ENCODE data around the gene SLC30A7.
"Not testable (repeated sequence)": the region's sequence is repeated elsewhere in the genome, so short reads cannot be mapped to it uniquely, and the experiment has no call there.

Gene SLC30A7

DNA sequence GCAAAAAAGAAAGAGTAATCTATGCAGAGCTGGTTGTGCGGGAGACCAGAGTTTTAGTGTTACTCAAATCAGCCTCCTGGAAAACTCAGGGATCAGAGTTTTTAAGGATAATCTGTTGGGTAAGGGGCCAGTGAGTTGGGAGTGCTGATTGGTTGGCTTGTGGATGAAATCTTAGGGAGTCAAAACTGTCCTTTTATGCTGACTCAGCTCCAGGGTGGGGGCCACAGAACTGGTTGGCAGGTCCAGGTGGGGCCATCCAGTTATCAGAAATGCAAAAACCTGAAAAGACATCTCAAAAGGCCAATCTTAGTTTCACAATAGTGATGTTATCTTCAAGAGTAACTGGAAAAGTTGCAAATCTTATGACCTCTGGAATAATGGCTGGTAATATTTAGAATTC lies 4.5 kb upstream of the SLC30A7 start:
- no peak for DNase-seq

DNA sequence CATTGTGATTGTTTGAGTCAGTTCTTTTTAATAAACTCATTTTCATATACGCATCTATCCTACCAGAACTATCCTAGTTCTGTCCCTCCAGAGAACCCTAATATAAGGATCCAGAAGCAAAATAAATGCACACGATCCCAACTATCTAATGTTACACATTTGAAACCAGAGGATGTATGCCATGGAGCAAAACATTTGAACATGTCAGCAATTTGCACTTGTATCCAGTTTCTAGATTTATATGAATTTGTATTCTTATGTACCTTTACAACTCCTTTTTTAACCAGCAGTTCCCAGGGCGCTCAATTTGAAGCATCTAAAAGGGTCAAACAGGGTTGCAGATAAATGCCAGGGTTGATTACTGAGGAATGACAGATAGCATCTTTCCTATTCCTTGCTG lies 3.3 kb upstream of the SLC30A7 start:
- DNase-seq, result no peak

DNA sequence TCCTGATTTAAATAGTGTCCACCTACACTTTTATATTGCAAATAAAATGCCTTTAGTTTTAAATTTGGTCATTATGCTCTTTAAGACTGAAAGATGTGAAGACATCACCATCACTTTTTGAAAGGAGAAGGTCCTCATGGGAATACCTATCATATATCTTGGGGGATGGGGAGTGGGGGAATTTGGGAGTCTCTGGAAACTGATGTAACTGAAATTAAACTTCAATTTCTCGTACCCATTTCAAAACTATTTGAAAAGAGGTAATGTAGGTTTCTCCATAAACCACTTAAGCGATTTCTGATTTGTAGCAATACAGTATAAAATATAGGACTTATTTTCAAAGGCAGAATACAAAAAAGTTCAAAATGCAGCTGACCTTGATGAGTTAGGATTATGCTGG lies 2.2 kb upstream of the SLC30A7 start:
- no peak for DNase-seq

DNA sequence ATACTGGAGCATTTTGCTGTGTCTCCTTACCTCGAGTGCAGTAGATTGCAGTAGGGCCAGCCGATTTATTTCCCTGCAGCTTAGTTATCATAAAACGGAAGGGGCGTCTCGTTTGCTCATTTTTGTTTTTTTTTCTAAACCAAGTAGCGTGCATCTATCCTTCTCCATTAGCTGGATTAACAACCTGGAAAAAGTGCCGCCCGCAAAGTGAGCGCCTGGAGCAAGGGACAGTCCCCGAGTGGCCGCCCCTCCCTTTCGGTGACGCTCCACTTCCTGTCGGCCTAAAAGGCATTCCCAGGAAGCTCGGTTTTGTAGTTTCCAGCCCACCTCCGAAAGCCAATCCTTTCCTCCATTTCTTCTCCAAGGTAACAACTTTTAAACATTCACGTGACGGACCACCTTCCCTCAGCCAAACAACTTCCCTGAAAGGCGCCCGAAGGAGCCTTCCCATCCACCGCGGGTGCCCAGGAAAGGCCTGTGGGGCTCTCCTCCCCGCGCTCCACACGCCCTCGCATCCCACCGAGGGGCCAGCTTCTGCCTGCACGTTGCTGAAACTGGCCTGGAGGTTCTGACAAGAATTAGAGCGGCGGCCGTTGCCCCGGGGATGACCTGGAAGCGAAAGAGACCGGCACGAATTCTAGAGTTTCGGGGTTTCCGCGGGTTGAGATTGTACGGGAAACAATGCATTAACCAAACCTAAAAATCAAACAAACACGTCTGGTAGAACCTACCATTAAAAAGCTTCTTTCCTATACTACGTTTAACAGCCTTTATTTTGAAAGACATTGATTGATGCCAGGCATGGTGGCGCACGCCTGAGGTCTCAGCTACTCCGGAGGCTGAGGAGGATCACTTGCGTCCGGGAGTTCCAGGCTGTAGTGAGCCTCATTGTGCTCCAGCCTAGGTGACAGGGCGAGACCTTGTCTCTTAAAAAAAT lies 1.0 kb upstream of the SLC30A7 start, which contains the start of gene EXTL2:
EXTL2 (minus strand) TSS at position 240 of the 937 bp plus-strand sequence. CDS start 6,085 bp downstream, outside the sequence.
- peak; percentile 84 for DNase-seq

DNA sequence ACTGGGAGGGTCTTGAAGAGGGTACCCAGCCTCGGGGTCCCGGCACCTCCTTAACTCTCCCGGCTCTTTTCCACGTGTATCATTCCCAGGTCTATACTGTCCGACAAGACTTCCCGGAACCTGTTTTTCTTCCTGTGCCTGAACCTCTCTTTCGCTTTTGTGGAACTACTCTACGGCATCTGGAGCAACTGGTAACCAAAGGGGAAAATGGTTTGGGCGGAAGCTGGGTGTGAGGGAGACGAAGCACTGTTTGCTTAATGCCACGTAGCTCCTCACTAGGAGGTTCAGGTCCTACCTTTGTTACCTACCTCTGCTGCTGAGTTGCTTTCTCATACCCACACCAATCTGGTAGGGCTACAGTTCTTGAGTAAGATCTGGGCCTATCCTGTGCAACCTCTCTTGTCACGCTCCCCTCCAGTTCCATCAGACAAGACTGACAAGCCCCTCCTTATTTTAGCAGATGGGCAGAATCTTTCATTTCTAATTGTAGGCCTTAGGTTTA lies 642 bp downstream of the SLC30A7 start:
- DNase-seq, result peak; percentile 57

DNA sequence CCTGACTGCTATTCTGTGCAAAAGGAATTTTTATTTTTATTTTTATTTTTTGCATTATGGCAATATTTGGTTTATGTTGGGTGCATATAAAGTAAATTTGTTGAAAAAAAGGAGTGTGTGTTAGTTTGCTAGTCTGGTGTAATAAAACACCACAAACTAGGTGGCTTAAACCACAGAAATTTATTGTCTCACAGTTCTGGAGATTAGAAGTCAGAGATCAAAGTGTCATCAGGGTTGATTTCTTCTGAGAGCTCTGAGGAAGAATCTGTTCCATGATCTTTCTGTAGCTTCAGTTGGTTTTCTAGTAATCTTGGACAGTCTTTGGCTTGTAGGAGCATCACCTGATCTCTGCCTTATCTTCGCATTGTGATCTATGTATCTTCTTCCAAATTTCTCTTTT lies 6.5 kb downstream of the SLC30A7 start:
- no peak for DNase-seq

DNA sequence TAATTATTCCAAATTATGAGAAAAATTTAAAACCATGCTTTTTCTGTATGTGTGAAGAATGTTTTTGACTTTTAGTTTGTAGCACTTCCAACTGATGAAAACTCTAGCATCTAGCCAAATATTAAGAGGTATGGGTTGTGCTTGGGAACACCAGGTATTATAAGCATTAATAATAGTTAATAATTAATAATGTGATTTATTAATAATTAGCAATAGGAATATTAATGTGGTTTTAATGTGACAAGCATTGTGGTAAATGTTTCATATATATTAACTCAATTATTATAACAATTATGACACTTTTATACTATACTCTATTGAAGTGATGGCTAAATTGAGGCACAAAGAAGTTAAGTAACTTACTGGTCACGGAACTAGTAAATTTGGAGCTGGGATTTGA lies 7.9 kb downstream of the SLC30A7 start:
- no peak for DNase-seq

DNA sequence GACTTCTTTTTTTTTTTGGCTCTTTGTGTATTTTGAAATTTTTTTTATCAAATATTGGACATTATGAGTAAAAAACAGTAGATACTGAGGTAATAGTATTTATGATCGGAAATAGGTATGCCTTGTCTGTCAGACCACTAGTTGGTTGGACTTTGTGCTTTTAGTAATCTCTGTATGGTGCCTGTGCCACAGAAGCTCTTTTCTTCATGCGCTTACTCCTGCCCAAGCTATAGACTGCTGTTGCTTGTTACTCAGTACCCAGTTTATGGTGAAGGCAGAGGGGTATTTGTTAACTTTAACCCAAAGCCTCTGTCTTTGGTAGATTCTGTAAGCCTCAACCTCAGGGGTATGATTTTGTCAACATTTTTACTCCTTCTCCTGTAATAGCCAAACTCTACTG lies 8.6 kb downstream of the SLC30A7 start:
- DNase-seq, result no peak

DNA sequence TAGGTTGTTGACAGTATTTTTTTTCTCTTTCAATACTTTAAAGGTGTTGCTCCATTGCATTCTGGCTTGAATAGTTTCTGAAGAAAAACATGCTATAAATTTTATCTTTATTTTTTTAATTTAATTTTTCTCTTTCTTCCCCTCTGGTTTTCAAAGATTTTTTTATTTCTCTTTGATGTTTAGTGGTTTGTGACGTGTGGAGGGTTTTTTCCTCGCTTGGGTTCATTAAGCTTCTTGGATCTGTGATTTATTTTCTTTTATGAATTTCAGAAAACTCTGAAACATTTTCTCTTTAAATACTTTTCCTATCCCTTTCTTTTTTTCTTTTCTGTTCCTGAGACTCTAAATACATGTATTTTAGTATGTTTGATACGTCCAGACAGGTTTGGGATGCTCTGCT lies 9.3 kb downstream of the SLC30A7 start:
- no peak for DNase-seq

DNA sequence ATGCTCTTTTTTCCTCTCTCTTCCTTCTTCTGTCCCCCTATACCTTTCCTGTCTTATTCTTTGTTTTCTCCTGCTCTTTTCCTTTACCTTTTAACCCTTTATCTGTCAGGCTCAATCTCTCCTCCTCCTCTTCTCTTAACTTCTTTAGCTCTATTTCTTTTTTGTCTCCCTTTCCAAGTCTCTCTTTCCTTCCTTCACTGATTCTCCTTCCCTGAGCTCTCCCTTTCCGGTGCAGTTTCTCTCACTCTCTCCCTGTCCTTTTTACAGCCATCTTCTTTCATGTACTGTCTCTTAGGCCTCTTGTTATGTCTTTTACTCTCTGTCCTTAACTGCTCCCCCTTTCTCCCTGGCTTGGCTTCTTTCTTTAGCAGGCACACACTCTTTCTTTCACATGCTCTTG lies 12.0 kb downstream of the SLC30A7 start:
- no peak for DNase-seq

DNA sequence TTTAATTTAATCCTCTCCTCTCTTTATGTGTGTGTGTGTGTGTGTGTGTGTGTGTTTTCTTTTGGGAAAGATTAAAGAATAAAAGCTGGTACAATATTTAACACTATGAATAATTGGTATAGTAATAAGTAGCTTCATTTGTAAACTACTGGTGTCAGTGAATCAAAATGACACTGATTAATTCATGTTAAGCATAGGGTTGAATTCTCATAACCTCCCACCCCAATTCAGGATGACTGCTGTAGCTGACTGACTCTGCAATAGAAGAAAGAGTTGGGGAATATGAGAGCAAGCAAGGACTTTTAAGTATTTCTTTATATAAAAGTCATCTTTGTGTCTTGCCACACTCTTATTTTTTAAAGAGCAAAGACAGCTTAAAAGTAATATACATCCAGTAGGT lies 13.1 kb downstream of the SLC30A7 start:
- no peak for DNase-seq

DNA sequence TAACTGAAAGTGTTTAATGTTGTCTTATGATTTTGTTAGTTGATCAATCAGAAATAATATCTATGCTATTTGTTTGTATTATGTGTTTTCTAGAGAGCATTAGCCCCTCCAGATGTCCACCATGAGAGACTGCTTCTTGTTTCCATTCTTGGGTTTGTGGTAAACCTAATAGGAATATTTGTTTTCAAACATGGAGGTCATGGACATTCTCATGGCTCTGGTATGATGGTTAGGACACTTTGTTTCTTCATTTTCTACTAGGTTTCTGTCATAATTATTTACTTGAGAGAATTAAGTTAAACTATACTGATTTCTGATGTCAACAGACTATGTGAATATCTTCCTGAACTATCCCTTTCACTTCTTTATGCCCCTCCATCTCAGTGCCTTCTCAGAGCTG lies 16.1 kb downstream of the SLC30A7 start:
- DNase-seq, result no peak

DNA sequence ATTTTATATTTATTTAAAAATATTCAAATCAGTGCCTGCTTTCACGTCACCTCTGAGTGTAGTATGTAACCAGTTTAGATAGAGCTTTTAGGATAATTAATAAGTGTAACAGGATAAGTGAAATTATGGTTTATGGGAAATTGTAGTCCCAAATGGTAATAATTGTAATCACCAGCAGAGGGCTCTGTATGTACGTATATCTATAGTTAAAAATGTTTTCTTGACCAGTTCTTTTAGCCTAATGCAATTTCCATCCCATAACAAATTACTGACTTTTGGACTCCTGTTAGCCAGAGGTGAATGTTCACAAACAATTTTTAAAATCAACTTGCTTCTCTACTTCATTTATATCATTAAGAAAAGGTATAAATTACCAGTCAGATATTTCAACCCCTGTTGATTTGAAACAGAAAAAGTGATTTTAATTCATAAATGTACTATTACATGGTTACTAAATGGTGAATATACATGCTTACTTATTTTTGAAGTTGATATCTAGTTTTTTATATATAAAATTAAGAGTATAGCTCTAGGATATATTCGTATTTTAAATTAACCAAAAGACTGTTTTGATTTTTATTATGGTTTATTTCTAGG lies 25.3 kb downstream of the SLC30A7 start:
- peak; percentile 60 for DNase-seq

DNA sequence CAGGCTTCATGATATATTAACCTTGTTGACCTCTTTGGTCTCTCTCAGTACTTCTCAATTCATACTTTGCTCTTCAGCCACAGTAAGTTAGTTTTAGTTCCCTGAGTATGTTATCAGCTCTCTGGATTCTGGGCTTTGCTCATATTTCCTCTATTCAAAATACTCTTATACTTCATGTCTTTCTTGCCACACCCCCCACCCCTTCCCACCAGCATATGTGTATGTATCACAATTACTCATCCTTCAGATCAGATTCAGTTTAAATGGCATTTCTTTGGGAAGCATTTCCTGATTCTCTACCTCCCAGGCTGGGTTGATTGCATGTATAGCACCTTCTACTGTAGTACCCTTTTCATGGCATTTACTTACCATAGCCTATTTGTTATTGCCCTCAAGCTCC lies 28.3 kb downstream of the SLC30A7 start:
- peak; percentile 69 for DNase-seq

DNA sequence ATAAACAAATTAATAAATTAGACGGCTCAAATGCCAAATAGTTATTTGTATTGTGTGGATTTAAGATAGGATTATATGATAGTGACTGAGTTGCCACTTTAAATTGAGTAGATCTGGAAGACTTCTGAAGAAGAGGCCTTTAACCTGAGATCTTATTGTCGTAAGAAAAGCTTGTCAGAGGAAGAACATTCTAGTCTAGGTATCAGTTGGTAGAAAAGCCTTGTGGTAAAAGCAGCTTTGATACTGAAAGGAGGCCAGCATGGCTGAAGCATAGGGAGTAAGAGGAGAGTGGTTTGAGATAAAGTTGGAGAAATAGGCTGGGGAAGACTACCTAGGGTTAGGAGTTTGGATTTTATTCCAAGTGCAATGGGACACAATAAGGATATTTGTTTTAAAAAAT lies 29.1 kb downstream of the SLC30A7 start:
- DNase-seq, result no peak

DNA sequence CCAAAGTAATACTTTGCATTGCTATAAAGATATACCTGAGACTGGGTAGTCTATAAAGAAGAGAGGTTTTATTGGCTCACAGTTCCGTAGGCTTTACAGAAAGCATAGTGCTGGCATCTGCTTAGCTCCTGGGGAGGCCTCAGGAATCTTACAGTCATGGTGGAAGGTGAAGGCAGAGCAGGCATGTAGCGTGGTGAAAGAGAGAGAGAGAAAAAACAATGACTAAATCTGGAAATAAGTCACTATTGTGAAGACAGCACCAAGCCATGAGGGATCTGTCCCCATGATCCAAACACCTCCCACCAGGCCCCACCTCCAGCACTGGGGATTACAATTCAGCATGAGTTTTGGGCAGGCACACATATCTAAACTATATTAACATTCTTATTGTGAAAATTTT lies 30.4 kb downstream of the SLC30A7 start:
- no peak for DNase-seq

DNA sequence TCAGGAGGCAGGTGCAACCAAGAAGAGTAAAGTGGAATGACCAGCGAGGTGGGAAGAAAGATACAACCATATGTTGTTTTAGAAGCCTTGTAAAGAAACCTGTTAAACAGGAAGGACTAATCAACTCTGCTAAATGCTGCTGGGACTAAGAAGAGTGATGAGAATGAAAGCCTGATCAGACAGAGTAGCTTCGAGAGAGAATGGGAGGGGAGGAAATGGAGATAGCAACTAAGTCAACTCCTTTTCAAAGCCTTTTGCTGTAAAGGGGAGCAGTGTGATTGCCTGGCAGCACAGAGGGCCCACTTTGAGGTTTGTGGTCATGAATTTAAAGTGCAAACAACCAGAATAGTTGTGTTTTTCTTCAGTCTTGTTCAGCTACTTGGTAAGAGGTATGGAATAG lies 31.4 kb downstream of the SLC30A7 start:
- no peak for DNase-seq

DNA sequence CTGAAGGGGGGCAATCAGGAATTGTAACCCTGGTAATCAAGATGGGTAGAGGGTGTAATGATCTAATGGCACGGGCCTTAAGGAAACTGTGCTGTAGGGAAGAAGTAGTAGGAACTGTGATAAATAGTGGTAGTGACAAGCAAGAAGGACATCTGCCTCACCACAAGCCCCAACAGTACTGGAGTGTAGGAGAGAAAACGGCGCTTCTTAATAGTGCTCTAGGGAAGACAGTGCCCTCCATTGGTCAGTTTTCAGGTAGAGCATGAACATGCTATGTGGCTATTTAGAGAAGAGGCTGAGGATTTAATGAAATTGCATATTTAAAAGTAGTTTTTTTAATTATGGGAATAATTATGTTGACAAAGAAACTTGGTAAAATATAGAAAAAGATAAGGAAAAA lies 32.2 kb downstream of the SLC30A7 start:
- no peak for DNase-seq

DNA sequence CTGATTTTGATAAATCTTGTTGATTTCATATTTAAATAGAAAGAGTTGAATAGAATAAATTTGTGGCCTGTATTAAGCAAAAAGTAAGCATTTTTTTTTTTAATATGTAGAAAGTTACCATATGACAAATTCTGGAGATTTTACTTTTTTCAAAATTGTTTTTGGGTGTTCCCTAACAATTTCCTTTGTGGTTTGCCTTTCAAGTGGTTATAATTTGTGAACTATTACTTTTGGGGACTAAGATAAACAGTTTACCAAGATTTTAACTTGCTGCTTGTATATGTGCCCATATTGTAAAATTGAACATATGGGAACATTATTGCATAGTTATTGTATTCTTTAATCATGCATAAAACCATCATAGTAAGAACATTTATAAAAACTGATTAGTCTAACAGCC lies 34.6 kb downstream of the SLC30A7 start:
- no peak for DNase-seq

DNA sequence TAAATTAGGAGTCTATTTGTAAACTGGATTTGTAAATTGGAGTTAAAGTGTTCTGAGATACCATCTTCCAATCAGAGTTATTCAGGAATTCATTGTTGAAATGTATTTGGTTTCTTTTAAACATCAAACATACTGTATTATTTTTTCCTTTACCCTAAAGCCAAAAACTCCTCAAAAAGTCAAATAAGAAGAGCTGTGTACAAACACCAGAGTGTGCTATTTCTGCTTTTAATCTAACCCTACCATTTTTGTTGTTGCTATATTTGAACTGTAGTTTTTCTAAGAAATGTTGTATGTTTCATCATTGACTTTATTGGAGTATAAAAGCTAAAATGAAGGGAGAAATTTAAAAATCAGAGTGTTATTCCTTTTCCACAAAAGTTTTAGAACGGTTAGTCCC lies 35.8 kb downstream of the SLC30A7 start:
- no peak for DNase-seq

DNA sequence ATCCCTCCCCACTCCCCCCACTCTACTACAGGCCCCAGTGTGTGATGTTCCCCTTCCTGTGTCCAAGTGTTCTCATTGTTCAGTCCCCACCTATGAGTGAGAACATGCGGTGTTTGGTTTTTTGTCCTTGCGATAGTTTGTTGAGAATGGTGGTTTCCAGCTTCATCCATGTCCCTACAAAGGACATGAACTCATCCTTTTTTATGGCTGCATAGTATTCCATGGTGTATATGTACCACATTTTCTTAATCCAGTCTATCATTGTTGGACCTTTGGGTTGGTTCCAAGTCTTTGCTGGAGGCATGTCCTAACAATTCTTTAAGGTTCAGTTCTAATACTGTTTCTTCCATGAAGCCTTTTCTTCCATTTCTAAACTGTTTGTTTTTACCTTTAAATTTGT lies 37.7 kb downstream of the SLC30A7 start:
- DNase-seq, result not testable (repeated sequence)

DNA sequence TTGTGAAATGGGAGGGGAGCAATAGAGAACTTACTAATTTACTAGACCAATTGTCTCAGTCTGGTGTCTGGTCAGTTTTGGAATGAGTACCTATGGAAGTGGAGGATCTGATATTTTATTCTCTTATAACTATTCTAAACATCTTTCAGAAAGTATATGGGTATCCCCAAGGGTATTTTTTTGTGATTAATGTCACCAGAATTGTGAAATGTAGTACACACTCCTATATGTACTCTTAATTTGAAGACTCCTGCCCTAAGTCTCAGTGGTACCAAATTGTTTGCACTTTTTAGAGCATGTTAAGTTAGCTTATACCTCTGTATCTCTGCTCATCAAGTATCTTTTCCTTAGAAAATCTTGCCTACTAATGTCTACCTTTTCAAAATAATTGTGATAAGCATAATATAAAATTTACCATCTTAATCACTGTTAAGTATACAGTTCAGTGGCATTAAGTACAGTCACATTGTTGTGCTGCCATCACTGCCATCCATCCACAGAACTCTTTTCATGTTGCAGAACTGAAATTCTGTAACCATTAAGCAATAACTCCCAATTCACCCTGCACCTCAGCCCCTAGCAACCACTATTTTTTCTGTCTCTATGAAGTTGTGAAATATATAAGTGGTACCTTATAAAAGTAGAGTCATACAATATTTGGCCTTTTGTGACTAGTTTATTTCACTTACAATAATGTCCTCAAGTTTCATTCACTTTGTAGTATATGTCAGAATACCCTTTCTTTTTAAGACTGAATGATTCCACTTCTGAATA lies 40.5 kb downstream of the SLC30A7 start:
- no peak for DNase-seq

DNA sequence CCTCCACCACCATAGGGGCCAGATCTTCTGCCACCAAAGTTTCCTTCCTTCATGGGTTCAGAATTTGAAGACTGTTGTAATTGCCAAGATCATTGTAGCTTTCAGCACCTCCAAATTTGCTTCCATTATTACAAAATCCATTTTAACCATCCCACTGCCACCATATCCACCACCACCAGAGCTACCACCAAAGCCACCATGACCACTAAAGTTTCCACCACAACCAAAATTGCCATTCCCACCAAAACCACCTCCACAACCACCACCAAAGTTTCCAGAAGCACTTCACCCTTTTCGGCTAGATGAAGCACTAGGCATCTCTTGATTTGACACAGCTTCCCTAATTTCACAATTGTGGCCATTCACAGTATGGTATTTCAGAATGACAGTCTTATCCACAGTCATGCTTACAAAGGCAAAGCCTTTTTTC lies 45.2 kb downstream of the SLC30A7 start:
- DNase-seq, result no peak
